DMS53 (cell line): ENCODE results near the gene SESN3.
"Not testable (repeated sequence)": the region's sequence is repeated elsewhere in the genome, so short reads cannot be mapped to it uniquely, and the experiment has no call there.

ENCODE experiments used
- DNase-seq: peaks from one replicate; lab custom pipeline; 2025; lab: John Stamatoyannopoulos, UW

SESN3 gene

DNA sequence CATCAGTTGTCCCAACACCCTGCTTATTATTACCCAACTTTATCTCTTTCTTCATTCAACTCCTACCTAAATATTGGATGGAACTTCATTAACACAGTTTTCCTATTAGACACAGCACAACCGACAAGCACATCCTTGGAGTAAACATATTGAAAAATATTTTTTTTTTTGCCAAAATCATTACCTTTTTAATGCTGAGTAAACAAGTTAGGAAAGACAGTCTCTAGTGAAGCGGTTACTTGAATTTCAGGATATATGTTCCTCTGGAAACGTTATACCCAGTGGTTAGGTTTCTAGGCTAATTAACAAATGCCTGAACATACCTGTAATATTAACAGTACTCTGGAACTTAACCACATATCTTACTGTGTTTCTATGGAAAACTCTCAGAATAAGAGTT lies 11.4 kb downstream of the SESN3 start:
- no peak for DNase-seq

DNA sequence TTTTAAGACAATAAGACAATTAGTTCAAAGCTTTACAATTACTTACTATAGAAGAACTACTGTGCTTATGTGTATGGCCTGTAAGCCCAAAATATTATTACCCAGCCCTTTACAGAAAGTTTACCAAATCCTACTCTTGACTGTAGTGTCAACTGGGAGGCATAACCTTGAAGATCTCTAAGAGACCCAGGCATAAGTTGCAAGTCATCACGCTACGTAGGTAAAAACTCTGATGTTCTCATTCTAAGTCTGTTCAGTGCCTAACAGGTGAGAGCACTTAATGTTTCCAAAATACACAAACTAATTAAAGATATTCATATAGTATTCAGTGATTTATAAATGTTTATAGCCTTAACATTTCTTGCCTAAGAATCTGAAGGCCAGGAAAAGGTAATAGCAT lies 12.9 kb downstream of the SESN3 start:
- DNase-seq: no peak

DNA sequence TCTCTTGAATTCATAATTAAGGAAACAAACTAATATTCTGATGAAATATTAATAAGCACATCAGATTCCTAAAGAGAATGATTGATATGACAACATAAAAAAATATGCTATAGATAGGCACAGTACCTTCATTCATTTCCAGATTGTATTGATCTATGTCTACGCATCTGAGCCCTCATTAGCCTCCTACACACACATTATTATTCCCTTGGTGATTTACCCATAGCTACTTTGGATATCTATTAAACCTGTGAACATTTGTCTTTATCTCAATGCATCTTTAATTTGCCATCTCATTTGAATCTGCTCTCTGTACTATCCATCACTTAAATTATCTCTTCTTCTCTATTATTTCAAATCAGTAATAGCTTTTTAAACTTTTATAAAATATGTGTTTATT lies 18.4 kb downstream of the SESN3 start:
- DNase-seq: no peak

DNA sequence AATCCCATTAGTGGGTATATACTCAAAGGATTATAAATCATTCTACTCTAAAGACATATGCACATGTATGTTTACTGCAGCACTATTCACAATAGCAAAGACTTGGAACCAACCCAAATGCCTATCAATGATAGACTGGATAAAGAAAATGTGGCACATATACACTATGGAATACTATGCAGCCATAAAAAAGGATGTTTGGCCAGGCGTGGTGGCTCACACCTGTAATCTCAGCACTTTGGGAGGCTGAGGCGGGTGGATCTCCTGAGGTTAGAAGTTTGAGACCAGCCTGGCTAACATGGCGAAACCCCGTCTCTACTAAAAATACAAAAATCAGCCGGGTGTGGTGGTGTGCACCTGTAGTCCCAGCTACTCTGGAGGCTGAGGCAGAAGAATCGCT lies 21.5 kb downstream of the SESN3 start:
- not testable (repeated sequence) for DNase-seq

DNA sequence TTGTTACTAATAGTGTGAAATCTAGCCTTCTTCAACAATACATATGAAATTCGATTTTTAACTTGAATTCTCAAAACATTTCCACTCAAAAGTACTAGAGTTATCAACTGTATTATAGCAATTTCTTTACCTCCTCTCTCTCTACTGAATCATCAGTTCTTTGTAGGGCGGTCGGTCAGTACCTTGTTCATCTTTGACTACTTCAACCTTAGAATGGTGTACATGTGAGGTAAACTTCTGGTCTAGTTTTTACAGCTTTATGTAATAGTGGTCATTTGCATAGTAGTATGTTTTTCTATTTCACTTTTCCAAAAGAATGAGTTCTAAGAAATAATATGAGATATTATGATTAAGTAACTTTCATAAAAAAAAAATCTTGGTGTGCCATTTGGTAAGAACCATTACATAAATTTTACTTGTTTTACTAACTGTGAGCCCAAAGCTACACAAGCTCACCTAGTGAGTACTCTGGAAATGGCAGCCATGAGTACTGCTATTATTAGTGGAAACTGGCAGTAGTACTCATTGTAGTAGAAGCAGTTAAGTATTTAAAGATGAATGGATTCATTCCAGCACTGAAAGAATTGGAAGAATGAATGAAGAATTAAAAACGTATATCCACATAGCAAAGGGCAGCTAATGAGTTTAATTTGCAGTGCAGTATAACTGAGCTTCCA lies 30.1 kb downstream of the SESN3 start:
- no peak for DNase-seq

DNA sequence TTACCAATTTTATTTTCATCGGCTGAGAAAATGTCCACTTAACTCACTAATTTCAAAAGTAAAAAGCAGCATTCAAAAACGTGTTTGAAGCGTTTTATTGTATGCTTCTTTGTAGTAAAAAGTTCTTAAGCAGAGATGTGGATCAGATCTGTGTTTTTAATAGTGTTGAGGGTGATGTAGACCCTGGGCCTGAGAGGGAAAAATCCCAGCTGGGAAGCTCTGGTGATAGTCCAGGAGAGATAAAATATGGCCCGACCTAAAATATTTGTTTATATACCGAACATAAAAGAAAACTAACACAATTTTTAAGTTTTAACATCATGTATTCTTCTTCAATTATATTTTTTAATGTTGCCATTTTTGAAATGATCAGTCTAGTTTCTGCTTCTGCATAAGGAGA lies 35.2 kb downstream of the SESN3 start:
- no peak for DNase-seq

DNA sequence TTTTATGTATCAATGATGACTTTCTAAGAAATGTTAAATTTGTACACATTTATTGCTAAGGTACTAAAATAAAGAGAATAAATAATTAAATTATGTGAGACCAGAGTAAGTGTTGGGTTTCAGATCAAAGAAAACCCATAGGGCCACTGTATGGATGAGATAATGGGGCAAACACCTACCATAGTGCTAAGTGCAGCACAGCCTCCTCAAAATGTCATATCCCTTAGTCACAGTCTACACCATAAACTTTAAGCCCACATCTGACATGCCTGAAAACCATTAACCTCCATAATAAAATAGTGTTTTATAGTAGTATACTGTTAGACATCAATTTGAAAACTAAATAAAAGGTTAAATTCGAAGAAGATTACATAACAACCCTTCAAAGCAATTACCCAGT lies 37.5 kb downstream of the SESN3 start:
- peak; percentile 18 for DNase-seq

DNA sequence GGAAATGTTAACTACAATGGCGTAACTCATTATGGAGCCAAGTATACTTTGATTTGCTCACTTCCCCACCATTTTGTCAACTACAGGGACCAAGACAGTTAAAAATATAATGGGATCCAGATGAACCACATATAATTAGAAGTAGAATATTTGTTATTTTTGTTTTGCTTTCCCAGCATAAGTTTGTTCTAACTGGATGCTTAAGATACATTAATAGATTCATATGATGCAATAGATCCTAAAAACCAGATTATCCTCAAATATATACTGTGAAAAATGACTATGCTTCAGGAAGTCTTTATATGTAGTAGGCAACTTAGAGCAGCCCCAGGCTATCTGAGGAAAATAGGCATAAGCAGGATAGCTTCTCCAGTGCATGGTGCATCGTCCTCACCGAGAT lies 38.3 kb downstream of the SESN3 start:
- DNase-seq: no peak

DNA sequence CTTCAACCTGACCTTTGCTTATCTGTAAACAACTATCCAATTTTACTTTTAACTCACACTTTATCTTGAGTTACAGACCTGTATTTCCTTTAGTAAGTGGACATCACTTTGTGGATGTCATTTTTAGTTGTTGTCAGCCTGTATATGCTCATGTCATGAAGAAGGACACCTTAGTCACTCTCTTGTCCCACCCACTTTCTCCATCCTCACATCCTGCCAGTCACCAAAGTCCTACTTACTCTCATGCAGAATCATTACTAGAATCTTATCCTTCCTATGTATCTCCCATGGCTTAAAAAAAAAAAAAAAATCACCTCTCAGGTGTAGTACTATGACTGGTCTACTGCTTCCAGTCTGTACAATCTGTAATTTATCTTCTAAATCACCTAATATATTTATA lies 43.3 kb downstream of the SESN3 start:
- no peak for DNase-seq

DNA sequence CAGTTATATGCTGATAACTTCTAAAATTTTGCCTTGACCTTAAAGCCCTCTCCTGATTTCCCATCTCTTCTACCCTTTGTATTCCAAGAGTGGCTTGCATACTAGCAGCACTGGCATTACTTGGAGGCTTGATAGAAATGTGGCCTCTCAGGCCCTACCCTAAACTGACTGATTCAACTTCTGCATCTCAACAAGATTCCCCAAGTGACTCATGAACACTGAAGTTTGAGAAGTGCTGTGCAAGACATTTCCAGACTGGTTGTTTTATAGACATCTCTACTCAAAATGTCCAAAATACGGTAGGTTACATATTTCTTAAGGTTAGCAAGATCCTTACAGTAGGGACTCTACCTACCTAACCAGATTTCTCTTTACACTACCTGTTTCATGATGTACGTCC lies 48.6 kb downstream of the SESN3 start:
- DNase-seq: no peak

DNA sequence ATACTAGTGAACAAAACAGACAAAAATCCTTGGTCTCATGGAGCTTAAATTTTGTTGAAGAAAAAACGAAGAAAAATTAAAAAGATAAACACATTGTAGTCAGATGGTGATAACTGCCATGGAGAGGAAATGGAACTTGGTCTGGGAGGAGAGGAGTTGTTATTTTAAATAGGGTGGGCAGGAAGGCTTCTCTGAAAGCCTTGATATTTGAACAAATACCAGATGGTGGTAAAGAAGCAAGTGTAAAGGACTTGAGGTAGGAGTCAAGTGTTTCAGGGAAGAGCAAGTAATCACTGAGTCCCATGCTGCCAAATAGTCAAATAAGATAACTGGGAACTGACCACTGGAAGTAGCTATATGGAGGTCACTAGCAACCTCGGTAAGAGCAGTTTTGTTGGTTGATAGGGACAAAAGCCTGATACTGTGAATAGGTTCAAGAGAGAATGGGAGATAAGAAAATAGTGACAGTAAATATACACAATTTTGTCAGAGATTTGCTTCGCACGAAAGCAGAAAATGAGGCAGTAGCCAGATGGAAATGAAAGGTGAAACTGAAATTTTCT lies 55.1 kb downstream of the SESN3 start:
- DNase-seq: no peak

DNA sequence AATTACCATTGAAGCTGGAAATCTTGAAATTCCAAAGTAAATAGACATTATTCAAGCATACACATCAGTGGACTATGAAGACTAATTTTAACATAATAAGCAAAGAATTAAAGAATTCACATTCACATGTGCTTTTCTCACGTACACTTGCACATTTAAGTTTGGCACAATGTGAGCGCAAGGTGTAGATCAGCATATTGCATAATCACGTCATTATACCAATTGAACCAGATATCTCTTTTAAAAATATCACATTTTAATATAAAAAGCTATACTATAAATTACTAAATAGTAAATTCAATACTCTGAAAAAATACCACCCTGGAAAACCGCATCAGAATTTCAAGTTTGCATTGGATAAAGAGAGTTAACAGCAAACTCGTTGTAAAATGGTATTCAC lies 60.7 kb downstream of the SESN3 start:
- no peak for DNase-seq

DNA sequence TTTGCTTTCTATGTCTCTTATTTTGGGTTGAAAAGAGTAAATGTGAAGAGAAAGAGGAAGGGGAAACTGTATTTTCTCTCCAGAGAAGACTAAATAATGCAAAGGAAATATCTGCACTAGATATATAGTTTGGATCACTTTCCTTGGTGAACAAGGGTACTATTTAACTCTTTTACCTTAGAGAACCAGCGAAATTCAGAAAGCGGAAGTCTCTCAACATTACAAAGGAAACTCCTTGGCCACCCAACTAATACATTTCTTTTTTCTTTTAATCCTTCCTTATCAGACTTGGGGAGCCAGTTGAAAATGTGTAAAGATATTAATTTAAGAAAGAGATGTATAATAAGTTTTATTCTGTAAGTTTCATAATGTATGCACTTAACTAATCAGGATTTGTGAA lies 64.2 kb downstream of the SESN3 start:
- DNase-seq: no peak

DNA sequence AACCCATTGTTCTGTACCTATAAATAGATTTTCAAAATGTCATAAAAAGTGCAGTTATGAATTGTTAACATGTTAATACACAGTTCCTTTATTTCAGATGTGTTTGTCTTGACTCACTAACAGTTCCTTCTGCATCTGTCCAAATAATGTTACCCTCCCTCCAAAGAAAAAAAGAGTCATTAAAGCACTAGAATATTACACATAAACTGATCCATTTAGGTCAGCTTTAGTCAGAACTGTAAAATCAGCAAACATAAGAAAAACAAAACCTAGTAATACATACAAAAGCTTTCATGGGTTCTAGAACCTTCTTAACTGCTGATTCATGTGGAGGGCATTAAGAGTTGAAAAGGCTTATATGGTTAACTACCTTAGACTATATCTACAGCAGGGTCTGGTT lies 65.4 kb downstream of the SESN3 start:
- peak; percentile 17 for DNase-seq

DNA sequence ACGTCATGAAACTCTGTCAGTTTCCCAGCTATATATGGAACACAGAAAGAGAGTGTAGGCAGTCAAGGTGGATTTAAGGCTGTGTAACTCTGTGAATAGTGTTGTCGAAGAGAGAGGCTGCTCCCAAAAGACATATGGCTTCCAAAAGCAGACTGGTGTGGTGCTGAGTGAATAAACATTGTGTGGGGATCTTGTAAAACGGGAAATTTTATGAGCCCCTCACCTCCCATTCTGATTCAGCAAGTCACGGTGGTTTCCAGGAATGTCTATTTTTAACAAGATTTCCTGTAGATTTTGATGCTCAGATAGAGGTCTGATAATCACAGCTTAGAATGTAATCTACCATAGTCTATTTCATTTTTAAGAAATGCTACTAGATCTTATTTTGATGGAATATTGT lies 67.9 kb downstream of the SESN3 start:
- no peak for DNase-seq

DNA sequence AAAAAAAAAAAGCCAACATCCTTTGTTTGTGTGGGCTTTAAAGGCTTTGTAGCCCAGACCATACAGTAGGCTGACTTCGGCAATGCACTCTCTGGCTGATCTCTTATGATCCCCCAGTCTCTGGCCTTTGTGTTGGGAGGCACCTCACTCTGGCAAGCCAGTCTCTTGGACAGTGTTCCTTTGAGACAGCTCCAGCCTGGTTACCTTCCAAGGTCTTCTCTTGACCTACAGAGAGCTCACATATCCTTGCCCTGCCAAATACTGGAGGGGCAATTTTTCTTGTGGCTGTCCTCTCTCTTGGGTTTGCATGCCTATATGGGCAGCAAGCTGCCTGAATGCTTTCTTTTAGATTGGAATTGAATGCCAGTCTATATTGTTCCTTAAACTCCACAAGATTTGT lies 69.8 kb downstream of the SESN3 start:
- no peak for DNase-seq

DNA sequence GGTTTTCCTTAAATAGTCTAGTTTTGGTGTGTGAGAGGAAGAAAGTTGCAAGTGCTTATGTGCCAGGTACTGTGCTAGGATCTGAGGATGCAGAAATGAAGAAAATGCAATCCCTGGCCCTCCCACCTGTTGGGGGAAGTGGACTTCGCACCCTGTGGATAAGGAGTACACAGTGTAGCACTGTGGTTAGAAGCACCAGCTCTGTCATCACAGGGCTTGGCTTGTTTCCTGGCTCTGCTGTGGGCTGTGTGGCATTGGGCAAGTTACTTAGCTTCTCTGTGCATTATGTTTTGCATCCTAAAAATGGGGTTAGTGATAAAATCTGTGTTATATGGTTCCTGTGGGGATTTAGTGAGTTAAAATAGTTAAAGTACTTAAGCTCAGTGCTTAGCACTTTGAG lies 73.2 kb downstream of the SESN3 start:
- no peak for DNase-seq

DNA sequence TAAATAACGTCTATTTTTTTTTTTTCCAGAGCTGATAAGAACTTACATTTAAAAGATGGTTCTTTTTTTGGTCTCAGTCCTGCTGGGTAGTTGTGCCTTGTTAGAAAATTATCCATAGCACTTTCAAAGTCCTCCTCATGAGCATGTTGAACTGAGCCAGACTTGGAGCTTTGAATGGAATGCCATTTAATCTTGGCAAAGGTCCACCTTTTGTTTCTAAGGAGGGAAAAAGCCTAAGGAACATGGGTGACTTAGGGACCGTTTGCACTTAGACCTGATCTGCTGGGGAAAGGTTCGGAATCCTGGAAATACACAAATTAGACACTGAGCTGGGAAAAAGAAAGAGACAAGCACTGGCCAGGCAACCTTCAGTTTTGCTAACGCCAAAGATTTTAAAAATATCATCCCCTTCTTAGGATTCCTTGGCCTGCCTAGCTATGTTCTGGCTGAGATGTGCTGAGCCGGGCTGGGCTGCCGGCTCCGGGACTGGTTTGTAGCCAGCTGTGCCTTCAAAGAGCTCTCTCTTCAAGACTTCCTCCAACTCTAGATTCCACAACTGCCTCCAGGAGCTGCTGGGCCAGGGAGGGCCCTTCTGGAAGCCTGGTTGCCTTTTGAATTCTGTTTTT lies 74.0 kb downstream of the SESN3 start:
- DNase-seq: no peak

DNA sequence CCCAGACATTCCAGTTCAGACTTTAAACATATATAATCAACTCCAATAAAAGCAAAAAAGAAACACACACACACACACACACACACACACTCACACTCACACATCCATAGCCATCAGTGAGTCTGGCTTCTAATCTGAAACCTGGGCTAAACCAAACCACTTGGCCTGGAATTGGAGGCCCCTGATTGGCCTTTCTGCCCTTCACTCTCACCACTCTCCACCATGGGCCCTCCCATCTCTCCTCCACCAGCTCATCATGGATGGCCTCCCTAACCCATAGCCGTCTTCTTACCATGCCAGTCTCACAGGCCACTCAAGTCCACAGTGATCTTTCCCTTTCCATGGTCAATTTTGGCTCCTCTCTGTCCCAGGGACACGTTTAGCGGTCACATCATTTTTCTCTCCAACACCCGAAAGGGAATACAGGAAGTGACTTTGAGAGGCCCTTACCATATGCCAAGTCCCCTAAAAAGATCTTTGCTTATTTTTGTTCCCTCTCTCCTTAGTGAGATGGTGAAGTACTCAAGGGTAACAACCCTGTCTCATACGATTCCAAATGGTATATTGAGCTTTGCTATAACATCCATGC lies 74.8 kb downstream of the SESN3 start:
- no peak for DNase-seq

DNA sequence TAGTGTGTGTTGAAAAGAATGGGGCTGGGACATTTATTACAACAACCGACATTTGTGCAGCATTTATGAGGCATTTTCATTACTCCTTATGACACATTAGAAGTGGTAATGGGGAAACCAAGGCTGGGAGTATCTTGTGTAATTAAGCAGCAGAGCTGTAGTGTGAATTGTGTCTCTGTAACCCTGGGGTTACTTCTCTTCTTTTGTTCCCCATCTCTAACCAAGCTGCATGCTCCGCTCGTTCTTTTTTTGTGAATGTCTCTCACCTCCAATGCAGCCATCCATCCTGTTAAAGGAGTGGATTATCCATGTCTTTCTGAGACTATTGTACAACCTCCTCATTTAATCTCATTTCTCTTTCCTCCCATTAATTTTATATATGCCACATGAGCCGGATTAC lies 75.6 kb downstream of the SESN3 start:
- no peak for DNase-seq

DNA sequence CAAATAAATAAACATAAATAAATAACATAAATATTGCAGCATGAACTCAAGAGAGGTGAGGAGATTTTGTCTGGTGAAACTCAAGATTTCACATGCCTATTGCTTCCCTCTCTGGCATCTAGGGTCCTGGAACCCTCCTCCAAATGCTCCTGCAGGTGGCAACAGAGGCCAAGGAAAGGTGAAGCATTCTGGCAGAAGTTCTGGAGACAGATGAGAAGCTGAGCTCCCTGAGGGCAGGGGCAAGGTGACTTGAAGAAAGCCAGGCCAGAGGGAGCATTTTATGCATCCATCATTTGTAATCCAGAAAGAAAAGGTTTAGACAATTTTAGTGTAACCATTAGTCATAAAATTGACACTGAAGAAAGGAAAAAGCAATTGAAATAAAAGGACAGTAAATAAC lies 76.5 kb downstream of the SESN3 start:
- DNase-seq: peak; percentile 81

DNA sequence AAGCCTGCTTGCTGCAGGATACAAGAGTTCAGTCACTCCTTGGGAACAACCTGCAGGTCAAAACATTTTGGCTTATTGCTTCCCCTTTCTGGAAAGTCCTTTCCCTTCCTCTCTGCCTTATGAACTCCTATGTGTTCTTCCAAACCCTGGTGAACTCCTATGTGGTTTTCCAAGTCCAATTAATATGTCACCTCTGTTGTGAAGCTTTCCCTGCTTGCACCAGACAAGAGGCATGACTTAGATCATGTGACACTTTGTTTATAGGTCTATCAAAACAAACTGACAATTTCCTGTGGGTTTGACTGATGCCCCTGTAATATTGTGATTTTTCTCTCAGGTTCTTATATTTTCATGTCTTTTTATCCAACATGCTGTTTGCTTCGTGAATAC lies 77.2 kb downstream of the SESN3 start:
- no peak for DNase-seq
